HFF-Myc (cell line): Measurements from ENCODE around the gene LGALS9.

Experiments
- DNase-seq: peaks from one replicate; pipeline ENCODE4 v3.0.0-alpha.2; 2011; ENCODE audit warnings: low read depth; ENCODE audit errors: extremely low read depth
- H3K4me3 ChIP-seq: replicated peaks from 2 replicates; pipeline ENCODE4 v1.5.1; 2011; ENCODE audit warnings: low read depth, mild to moderate bottlenecking, control low read depth, low read length
- CTCF ChIP-seq: IDR thresholded peaks from 2 replicates; pipeline ENCODE4 v1.5.1; 2012; ENCODE audit warnings: mild to moderate bottlenecking, low read depth, low read length, control low read depth; ENCODE audit errors: missing control alignments

LGALS9 gene

GRCh38 chr17:27590864-27591263, 40.1 kb upstream of the LGALS9 start:
- no peak overlapping the region for H3K4me3 ChIP-seq
- no peak for DNase-seq
- no peak for TF ChIP-seq CTCF

GRCh38 chr17:27591986-27592385, 39.0 kb upstream of the LGALS9 start:
- no peak for TF ChIP-seq CTCF
- no peak for DNase-seq
- H3K4me3 ChIP-seq: no peak overlapping the region

GRCh38 chr17:27593232-27593856, 37.6 kb upstream of the LGALS9 start:
- DNase-seq: no peak
- H3K4me3 ChIP-seq: no peak overlapping the region
- no peak for TF ChIP-seq CTCF

GRCh38 chr17:27593857-27594255, 37.1 kb upstream of the LGALS9 start:
- TF ChIP-seq CTCF: no peak
- H3K4me3 ChIP-seq: no peak overlapping the region
- DNase-seq: no peak

DNA sequence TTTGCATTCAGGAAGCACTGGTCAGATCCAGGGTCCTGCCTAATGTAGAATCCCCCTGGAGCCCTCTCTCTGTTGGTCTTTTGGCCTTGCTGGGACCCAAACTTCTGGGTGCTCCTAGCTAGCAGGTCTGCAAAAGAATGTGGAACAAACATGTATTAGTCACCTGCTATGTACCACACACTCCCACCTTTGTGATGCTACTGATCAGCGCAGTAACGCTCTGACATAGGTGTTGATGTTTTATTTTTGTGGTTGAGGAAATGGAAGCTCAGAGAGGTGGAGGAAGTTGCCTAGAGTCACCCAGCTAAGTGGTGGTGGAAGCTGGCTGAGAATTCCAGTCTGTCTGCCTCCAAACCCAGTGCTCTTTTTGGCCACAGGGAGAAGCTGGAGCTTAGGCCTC, 35.8 kb upstream of the LGALS9 start:
- no peak for TF ChIP-seq CTCF
- H3K4me3 ChIP-seq: no peak overlapping the region
- no peak for DNase-seq

GRCh38 chr17:27596096-27596495, 34.9 kb upstream of the LGALS9 start:
- no peak overlapping the region for H3K4me3 ChIP-seq
- no peak for DNase-seq
- TF ChIP-seq CTCF: no peak
